Transverse colon (tissue), 4 donors: ENCODE measurements around the gene ELK4. TPM values are rescaled to one million over a fixed set of nuclear protein-coding genes. Genes with fewer than 3 reads are reported as not detected.
"Not testable (repeated sequence)": the region's sequence is repeated elsewhere in the genome, so short reads cannot be mapped to it uniquely, and the experiment has no call there.

Experiments
- DNase-seq: peaks from one replicate; pipeline ENCODE4 v3.0.0-alpha.2; 2019
- H3K27ac ChIP-seq, 4 donors: fragments of 200-600 bp; sonication (generic); 2 replicates each; pipeline ENCODE4 v1.5.1; 2016 to 2018; ENCODE audit warnings: inconsistent platforms in 4 of 4
- H3K27me3 ChIP-seq: fragments of 200-600 bp; sonication (generic); 2 replicates; pipeline ENCODE4 v1.5.1; 2017; ENCODE audit warnings: inconsistent platforms
- H3K36me3 ChIP-seq, 4 donors: fragments of 200-600 bp; sonication (generic); 2 replicates each; pipeline ENCODE4 v1.5.1; 2017 to 2019; ENCODE audit warnings: inconsistent platforms in 4 of 4
- H3K4me1 ChIP-seq, 4 donors: fragments of 200-600 bp; sonication (generic); 2 replicates each; pipeline ENCODE4 v1.5.1; 2017 to 2020; ENCODE audit warnings: inconsistent platforms in 4 of 4
- H3K4me3 ChIP-seq, 4 donors: fragments of 200-600 bp; sonication (generic); 1 replicate in 1 of 4; 2 replicates in 3 of 4; pipeline versions ENCODE4 v1.5.1 to v1.6.1; 2017 to 2019; ENCODE audit warnings: inconsistent platforms in 4 of 4
- H3K9me3 ChIP-seq, 2 donors: fragments of 200-600 bp; sonication (generic); 2 replicates each; pipeline ENCODE4 v1.5.1; 2017 to 2019; ENCODE audit warnings: inconsistent platforms in 2 of 2
- EP300 ChIP-seq: sonication (generic); formaldehyde crosslinking; IDR thresholded peaks from one replicate; pipeline ENCODE4 v1.6.1; 2017; ENCODE audit warnings: antibody characterized with exemption, low read depth
- POLR2A ChIP-seq: fragments of 450-650 bp; IDR thresholded peaks from one replicate; pipeline ENCODE4 v1.6.1; 2016; ENCODE audit warnings: antibody characterized with exemption, mild to moderate bottlenecking, moderate library complexity
- POLR2AphosphoS5 ChIP-seq, 3 donors: sonication (generic); formaldehyde crosslinking; IDR thresholded peaks; one replicate each; pipeline ENCODE4 v1.6.1; 2016; ENCODE audit warnings: antibody characterized with exemption in 3 of 3
- WGBS, 2 donors: methylation state at CpG; one replicate each; pipeline ENCODE4 v1.1.5; 2018; ENCODE audit warnings: low coverage in 1 of 2; 5-methylcytosine and 5-hydroxymethylcytosine counted together
- in situ Hi-C, 4 donors: fragments of 200-750 bp; cut with MboI; loops; one replicate each; pipeline versions ENCODE4 v1.15.0 to v1.15.1; 2017; ENCODE audit warnings: low sequenced_read_pairs in 3 of 4, low pct_ligation_motif_present in 1 of 4, low pct_unique_long_range_greater_than_20kb in 1 of 4
- intact Hi-C: fragments of 100-400 bp; cut with DNase I; formaldehyde crosslinking; loops from one replicate; pipeline ENCODE4 v1.15.1; 2023; ENCODE audit warnings: low total_unique reads
- total RNA-seq, 4 donors: library from RNA; depleted of rRNA; stranded (reverse); fragments of >200 nt; gene quantifications; one replicate each; pipeline ENCODE4 v1.1.0, GENCODE V29; 2016
- TF ChIP-seq, protein P1 (sequence below), 5 experiments: fragments of 200-600 bp in 3 of 5; fragments of 450-650 bp in 2 of 5; sonication (generic) in 3 of 5; IDR thresholded peaks; 1 replicate in 2 of 5; 2 replicates in 3 of 5; pipeline ENCODE4 v1.5.1; 2016 to 2017; ENCODE audit warnings: antibody characterized with exemption in 5 of 5, inconsistent platforms in 3 of 5, mild to moderate bottlenecking in 2 of 5, moderate library complexity in 1 of 5

The ELK4 gene
- total RNA-seq, 4 donors from 2014 or later: 16.0 to 24.1 (median 19.7) TPM

DNA sequence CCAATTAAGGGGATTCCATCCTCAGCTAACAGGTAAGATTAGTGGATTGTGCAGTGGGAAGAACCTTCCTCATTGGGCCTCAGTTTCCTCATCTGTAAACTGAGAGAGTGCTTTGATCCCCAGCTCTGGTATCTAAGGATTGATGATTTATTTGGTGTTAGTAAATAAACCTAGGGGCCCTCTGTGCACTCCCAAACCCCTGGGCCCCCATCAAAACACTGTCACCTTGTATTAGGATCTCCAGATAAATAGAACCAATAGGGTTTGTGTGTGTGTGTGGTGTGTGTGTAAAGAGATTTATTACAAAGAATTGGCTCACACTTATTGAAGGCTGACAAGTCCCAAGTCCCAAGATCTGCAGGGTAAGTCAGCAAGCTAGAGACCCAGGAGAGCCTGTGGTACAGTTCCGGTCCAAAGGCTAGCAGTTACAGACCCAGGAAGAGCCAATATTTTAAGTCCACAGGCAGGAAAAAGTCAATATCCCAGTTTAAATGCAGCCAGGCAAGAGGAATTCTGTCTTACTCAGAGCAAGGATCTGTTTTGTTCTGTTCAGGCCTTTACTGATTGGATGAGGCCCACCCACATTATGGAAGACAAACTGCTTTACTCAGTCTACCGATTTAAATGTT, 11.0 kb upstream of the ELK4 start:
- Histone ChIP-seq H3K4me1 (no peaks in the 10 kb centered on the region), H3K27me3 (no peaks in the 10 kb centered on the region), H3K9me3 (no peaks in the 10 kb centered on the region), H3K36me3 (no peaks in the 10 kb centered on the region), H3K4me3 (no peak overlapping the region), H3K27ac (no peak overlapping the region)
- in situ Hi-C loops (no loop called here), intact Hi-C loops (no loop called here)
- 91 to 100% methylated on average over 1 to 2 of the region's 2 CpGs for WGBS, 2 donors
- no peak for DNase-seq
- TF ChIP-seq, protein P1, sequence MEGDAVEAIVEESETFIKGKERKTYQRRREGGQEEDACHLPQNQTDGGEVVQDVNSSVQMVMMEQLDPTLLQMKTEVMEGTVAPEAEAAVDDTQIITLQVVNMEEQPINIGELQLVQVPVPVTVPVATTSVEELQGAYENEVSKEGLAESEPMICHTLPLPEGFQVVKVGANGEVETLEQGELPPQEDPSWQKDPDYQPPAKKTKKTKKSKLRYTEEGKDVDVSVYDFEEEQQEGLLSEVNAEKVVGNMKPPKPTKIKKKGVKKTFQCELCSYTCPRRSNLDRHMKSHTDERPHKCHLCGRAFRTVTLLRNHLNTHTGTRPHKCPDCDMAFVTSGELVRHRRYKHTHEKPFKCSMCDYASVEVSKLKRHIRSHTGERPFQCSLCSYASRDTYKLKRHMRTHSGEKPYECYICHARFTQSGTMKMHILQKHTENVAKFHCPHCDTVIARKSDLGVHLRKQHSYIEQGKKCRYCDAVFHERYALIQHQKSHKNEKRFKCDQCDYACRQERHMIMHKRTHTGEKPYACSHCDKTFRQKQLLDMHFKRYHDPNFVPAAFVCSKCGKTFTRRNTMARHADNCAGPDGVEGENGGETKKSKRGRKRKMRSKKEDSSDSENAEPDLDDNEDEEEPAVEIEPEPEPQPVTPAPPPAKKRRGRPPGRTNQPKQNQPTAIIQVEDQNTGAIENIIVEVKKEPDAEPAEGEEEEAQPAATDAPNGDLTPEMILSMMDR (IDR thresholded peaks at IDR 0.05): no peak
- TF ChIP-seq EP300 (no peak), POLR2A (no peak), POLR2AphosphoS5 (IDR thresholded peaks at IDR 0.05) (no peak)

DNA sequence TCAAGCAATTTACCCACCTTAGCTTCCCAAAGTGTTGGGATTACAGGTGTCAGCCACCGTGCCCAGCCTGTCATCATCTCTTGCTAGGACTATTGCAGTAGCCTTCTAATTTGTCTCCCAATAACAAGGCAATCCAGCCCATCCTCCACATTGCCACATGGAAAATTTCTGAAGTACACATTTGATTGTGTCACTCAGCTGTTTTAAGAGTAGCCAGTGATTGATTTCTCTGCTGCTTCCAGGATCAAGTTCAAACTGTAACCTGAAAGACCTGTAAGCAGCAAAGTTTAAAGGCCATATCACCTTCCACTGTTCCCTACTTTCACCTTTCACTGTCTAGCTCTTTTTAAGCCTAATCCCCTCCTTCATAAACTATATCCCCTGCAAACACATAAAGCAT, 7.8 kb upstream of the ELK4 start:
- intact Hi-C loops: loop anchor here (10.0 kb wide), 1 partner anchor 55 kb away; no protein-coding TSS in a partner anchor
- Histone ChIP-seq H3K9me3 (no peaks in the 10 kb centered on the region), H3K36me3 (no peaks in the 10 kb centered on the region), H3K27ac (no peak overlapping the region), H3K4me1 (peaks cover 0 to 7% (median 0%) of the 10 kb centered on the region in 4 donors), H3K4me3 (no peak overlapping the region), H3K27me3 (no peaks in the 10 kb centered on the region)
- no peak for TF ChIP-seq EP300
- TF ChIP-seq POLR2A: no peak
- no peak for TF ChIP-seq POLR2AphosphoS5 (IDR thresholded peaks at IDR 0.05)
- TF ChIP-seq, protein P1 (IDR thresholded peaks at IDR 0.05): no peak
- in situ Hi-C loops: loop anchor here in 2 of 4 donors (5.0 kb wide), 2 partner anchors 47 to 52 kb away; no protein-coding TSS in a partner anchor
- DNase-seq: no peak
- 100% methylated on average over 1 of the region's 1 CpG for whole genome bisulfite sequencing, 2 donors

DNA sequence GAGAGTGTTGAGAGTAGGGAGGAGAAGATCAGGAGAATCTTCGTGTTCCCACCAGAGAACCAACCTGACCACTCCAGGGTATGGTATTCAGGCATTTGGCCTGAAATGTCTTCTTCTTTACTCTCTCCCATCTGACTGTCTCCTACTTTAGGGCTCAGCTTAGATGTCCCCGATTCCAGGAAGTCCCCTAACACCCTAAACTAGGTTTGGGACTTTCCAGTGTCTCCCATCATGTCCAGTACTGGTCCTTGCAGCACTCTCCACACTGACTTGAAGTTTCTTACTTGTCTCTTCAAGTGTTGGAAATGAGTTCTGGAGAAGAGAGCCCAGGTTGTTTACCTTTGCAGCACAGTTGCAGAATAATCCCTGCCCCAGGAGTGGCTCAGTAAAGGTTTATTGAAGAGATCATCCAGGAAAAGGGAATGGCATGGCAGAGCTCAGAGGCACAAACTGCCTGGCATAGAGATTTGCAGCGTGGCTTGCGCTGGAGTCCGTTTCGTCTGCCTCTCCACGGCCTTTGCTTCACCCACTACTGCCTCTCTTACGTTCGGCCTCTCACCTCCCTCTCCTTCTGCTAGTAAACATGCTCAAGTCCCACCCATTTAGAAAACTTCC, 6.2 kb upstream of the ELK4 start:
- H3K27me3 ChIP-seq: no peaks in the 10 kb centered on the region
- intact Hi-C loops: loop anchor here (10.0 kb wide), 1 partner anchor 53 kb away; no protein-coding TSS in a partner anchor
- no peaks in the 10 kb centered on the region for H3K36me3 ChIP-seq
- in situ Hi-C loops: loop anchor here in 2 of 4 donors (5.0 kb wide), 2 partner anchors 46 to 51 kb away; no protein-coding TSS in a partner anchor
- WGBS, 2 donors: 73 to 83% methylated on average over 7 to 9 of the region's 9 CpGs
- TF ChIP-seq, protein P1 (IDR thresholded peaks at IDR 0.05): no peak
- no peak for TF ChIP-seq EP300
- TF ChIP-seq POLR2A: no peak
- TF ChIP-seq POLR2AphosphoS5 (IDR thresholded peaks at IDR 0.05): no peak
- H3K4me1 ChIP-seq: peaks cover 0 to 9% (median under 1%) of the 10 kb centered on the region in 4 donors
- no peak for DNase-seq
- no peak overlapping the region for H3K27ac ChIP-seq
- no peaks in the 10 kb centered on the region for H3K9me3 ChIP-seq
- no peak overlapping the region for H3K4me3 ChIP-seq

DNA sequence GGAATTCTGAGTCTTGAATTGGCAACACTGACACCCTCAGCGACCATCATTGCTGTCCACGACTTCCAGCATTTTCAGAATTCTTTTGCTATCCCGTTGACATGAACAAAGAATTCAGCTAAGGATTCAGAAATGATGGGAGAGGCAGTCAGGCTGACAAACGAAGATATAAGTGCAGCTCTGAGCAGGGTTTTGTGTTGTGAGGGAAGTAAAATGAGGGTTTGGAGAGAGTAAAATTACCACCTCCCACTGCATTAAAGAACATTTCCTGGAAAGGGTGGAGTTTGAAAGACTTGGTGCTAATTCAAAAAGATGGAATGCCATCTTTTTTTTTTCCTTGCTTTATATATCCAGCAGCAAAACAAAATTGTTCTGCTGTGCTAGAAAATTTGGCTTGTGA, 4.9 kb upstream of the ELK4 start:
- Histone ChIP-seq H3K27ac (no peak overlapping the region), H3K4me3 (no peak overlapping the region), H3K9me3 (no peaks in the 10 kb centered on the region), H3K27me3 (no peaks in the 10 kb centered on the region), H3K36me3 (no peaks in the 10 kb centered on the region), H3K4me1 (peaks cover 4 to 17% (median 10%) of the 10 kb centered on the region in 4 donors)
- TF ChIP-seq, protein P1 (IDR thresholded peaks at IDR 0.05): no peak
- TF ChIP-seq POLR2AphosphoS5 (IDR thresholded peaks at IDR 0.05) (no peak), EP300 (no peak), POLR2A (no peak)
- no peak for DNase-seq
- intact Hi-C loops (loop anchor here (10.0 kb wide), 1 partner anchor 52 kb away; no protein-coding TSS in a partner anchor), in situ Hi-C loops (loop anchor here in 2 of 4 donors (5.0 kb wide), 2 partner anchors 44 to 49 kb away; no protein-coding TSS in a partner anchor)
- 22 to 33% methylated on average over 3 to 4 of the region's 4 CpGs for WGBS, 2 donors

DNA sequence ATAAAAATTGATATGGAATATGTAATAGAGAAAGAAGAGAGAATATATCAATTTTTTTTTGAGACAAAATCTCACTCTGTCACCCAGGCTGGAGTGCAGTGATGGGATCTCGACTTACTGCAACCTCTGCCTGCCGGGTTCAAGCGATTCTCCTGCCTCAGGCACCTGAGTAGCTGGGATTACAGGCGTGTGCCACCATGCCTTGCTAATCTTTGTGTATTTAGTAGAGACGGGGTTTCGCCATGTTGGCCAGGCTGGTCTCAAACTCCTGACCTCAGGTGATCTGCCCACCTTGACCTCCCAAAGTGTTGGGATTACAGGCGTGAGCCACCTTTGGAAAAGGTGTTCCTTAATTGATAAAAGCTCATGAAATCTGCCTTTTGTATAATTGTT, 4.3 kb upstream of the ELK4 start:
- not testable (repeated sequence) for H3K36me3 ChIP-seq, H3K27ac ChIP-seq, H3K27me3 ChIP-seq, H3K9me3 ChIP-seq, H3K4me3 ChIP-seq, DNase-seq
- intact Hi-C loops (loop anchor here (10.0 kb wide), 1 partner anchor 51 kb away; no protein-coding TSS in a partner anchor), in situ Hi-C loops (loop anchor here in 2 of 4 donors (5.0 kb wide), 2 partner anchors 44 to 49 kb away; no protein-coding TSS in a partner anchor)
- 76 to 90% methylated on average over 6 to 7 of the region's 7 CpGs for WGBS, 2 donors
- H3K4me1 ChIP-seq: peaks cover 4 to 17% (median 10%) of the 10 kb centered on the region in 4 donors
